Measurements from ENCODE around the gene GPANK1. TPM values are rescaled to one million over a fixed set of nuclear protein-coding genes. Genes with fewer than 3 reads are reported as not detected.

Gene GPANK1
- total RNA-seq, 2 experiments from 2014 or later = 34.4 to 42.9 TPM

DNA sequence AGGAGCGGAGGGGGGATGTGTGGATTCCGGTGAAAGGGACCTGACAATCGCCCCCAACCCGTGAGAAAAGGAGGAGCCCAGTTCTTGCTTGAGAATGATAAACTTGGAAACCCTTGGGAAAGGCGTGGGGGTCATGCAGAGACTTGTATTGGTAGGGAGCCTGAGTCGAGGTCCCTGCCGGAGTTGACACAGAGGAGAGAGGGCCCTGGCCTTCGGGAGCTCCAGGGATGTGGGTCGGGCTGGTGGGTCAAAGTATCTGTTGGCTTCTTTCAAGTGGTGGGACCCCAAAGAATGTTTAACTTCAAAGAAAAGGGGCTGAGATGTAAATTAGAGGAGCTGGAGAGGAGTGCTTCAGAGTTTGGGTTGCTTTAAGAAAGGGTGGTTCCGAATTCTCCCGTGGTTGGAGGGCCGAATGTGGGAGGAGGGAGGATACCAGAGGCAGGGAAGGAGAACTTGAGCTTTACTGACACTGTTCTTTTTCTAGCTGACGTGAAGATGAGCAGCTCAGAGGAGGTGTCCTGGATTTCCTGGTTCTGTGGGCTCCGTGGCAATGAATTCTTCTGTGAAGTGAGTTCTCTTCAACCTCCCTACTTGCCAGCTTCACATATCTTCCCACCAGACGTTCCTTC, 1.7 kb upstream of the GPANK1 start:
- Mint-ChIP-seq H3K9me3 (no peaks in the 10 kb centered on the region), H3K27me3 (no peaks in the 10 kb centered on the region), H3K36me3 (ENCODE audit: low read depth) (peaks cover 71% of the 10 kb centered on the region), H3K4me1 (peaks cover 56% of the 10 kb centered on the region), H3K4me3 (peak overlapping the region; percentile 87), H3K27ac (peak overlapping the region; percentile 94)
- ChIA-PET CTCF (interaction anchor here (0.9 to 2.1 kb wide), 5 partner anchors 9 to 104 kb away, joined by 3 to 8 read pairs (median 3); partner anchors contain the start of genes APOM and LY6G5C), POLR2A (interaction anchor here (0.7 kb wide), 1 partner anchor 112 kb away, joined by 3 read pairs; no protein-coding TSS in a partner anchor)
- DNase-seq = no peak

- Mint-ChIP-seq H3K4me1 (peaks cover 63% of the 10 kb centered on the region), H3K27me3 (no peaks in the 10 kb centered on the region), H3K27ac (peak within 1 kb of the TSS; percentile 94), H3K36me3 (ENCODE audit: low read depth) (peaks cover 73% of the 10 kb centered on the region), H3K9me3 (no peaks in the 10 kb centered on the region), H3K4me3 (peak within 1 kb of the TSS; percentile 87)
- peak; percentile 99 for DNase-seq
- CTCF ChIA-PET = interaction anchor here (0.9 to 2.1 kb wide), 6 partner anchors 10 to 85 kb away, joined by 3 to 8 read pairs (median 3); partner anchors contain the start of genes APOM and LY6G5C
- POLR2A ChIA-PET = interaction anchor here (0.7 kb wide), 1 partner anchor 138 kb away, joined by 3 read pairs; no protein-coding TSS in a partner anchor
Observed at GRCh38 chr6:31665501-31666336, 922 bp upstream of the GPANK1 start, which contains the start of gene CSNK2B. TSS of gene CSNK2B (plus strand) at chr6:31666080. CDS start at chr6:31666832, 752 bp downstream.

DNA sequence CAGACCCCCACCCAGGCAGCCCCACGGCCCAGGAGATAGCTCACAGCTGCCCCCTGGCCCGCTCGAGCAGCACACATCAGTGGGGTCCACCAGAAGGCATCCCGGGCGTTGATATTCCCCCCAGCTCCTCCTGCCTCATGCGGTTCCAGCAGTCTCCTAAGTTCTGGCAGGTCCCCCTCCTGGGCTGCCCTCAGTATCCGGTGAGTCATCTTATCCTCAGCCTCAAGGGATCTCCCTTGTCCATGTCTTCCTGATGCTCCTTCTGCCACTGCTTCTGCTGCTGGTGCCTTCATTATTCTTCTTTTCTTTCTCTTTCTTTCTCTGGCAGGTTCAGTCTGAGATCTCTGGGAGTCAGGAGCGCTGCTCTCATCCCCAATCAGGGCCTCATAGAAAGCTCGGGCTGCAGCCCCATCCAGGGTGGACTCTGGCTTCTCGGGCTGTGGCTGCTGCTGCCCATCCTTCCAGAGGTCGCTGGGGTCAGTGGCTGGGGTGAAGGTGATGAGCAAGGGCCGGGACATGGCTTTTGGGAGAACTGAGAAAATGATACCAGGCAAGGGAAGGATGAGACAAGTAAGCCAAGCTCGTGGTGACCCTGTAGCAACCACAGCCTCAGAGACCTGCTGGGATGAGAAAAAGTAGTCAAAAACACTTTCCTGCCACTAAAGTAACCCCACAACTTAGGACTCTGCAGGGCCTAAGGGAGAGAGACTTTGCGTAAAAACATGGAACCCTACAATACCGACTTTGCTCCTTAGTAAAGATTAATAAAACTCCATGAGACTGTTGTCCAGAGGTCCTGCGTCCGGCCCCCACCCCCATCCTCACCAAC, 622 bp downstream of the GPANK1 start:
- peak; percentile 19 for DNase-seq
- Mint-ChIP-seq H3K9me3 (no peaks in the 10 kb centered on the region), H3K4me3 (peak overlapping the region; percentile 87), H3K27ac (peak overlapping the region; percentile 94), H3K36me3 (ENCODE audit: low read depth) (peaks cover 75% of the 10 kb centered on the region), H3K4me1 (peaks cover 73% of the 10 kb centered on the region), H3K27me3 (no peaks in the 10 kb centered on the region)
- ChIA-PET POLR2A (interaction anchor here (0.5 to 0.8 kb wide), 5 partner anchors 12 to 310 kb away, joined by 3 to 6 read pairs (median 3); partner anchors contain the start of genes BAG6 and HSPA1B), CTCF (interaction anchor here (0.8 to 4.7 kb wide), 8 partner anchors 11 to 234 kb away, joined by 3 to 32 read pairs (median 4); partner anchors contain the start of genes APOM, BAG6 and NFKBIL1)

DNA sequence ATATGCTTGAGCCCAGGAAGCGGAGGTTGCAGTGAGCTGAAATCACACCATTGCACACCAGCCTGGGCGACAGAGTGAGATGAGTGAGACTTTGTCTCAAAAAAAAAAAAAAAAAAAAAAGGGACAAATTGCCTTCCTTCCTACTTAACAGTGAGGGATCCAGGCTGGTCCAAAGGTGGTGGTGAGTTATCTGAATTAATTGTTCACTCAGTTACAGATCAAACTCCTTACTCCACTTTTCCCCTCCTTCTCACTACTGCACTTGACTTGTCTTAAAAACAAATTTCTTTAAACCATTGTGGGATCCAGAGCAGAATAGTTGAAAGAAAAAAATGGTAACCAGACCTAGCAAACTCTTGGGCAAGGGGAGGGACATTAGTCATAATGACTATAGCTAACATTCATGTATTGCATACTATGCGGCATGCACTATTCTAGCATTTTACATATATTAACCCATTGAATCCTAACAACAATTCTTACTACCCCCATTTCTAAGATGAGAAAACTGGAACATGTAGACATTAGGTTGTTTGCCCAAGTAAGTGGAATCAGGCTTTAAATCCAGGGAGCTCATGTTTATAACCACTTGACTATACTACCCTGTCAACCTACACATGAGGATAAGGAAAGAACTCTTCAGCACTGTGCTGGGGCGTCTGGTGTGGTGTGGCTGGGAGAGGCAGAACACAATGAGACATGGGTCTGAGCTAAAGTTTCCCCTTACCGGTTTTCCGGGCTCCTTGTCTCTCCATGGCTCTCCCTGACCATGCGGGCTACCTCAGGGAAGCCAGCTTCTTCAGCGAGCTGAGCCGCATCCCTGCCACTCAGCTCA, 1.5 kb downstream of the GPANK1 start:
- H3K9me3 Mint-ChIP-seq = no peaks in the 10 kb centered on the region
- ChIA-PET CTCF (interaction anchor here (0.6 to 4.7 kb wide), 7 partner anchors 10 to 796 kb away, joined by 3 to 32 read pairs (median 4); partner anchors contain the start of genes APOM, BAG6 and NFKBIL1), POLR2A (interaction anchor here (0.6 kb wide), 3 partner anchors 29 to 200 kb away, joined by 3 to 5 read pairs (median 4); partner anchors contain the start of gene NEU1)
- peaks cover 74% of the 10 kb centered on the region for H3K36me3 Mint-ChIP-seq (ENCODE audit: low read depth)
- DNase-seq = no peak
- peaks cover 73% of the 10 kb centered on the region for H3K4me1 Mint-ChIP-seq
- H3K4me3 Mint-ChIP-seq = peak overlapping the region; percentile 87
- peak overlapping the region; percentile 94 for H3K27ac Mint-ChIP-seq
- H3K27me3 Mint-ChIP-seq = no peaks in the 10 kb centered on the region

GRCh38 chr6:31662124-31662723, 2.6 kb downstream of the GPANK1 start:
- DNase-seq = no peak
- Mint-ChIP-seq H3K27ac (peak overlapping the region; percentile 85), H3K9me3 (no peaks in the 10 kb centered on the region), H3K4me3 (peak overlapping the region; percentile 93), H3K4me1 (peaks cover 75% of the 10 kb centered on the region), H3K36me3 (ENCODE audit: low read depth) (peaks cover 73% of the 10 kb centered on the region), H3K27me3 (no peaks in the 10 kb centered on the region)
- POLR2A ChIA-PET = interaction anchor here (0.6 kb wide), 1 partner anchor 200 kb away, joined by 3 read pairs; the partner anchor contains the start of gene NEU1
- CTCF ChIA-PET = interaction anchor here (0.6 to 4.7 kb wide), 6 partner anchors 9 to 931 kb away, joined by 3 to 32 read pairs (median 4); partner anchors contain the start of genes APOM and BAG6

DNA sequence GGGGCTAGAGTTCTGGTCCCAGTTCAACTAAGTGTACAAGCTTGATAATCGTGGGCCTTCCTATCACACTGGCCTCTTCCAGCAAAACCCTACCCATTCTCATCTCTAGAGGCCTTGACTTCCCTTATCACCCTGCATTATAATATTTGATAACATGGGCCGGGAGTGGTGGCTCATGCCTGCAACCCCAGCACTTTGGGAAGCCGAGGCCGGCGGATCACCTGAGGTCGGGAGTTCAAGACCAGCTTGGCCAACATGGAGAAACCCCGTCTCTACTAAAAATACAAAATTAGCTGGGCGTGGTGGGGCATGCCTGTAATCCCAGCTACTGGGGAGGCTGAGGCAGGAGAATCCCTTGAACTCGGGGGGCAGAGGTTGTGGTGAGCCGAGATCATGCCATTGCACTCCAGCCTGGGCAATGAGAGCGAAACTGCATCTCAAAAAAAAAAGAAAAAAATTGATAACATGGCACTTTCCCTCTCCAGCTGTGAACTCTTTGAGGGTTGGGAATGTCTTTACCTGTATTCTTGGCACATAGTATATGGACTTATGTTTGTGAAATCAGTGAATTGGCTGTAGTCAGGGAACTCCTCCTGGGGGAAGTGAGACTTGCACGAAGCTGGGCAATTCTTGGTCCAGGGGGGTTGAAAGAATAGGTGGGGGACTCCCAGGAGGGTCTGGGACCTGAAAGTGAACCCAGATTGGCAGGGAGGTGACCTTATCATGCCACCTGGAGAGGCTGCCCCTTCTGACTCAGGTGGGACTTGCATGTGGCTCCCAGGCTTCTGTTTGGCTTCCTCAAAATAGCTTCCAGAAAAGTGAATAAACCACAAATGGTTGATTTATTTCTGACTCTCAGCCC, 3.3 kb downstream of the GPANK1 start:
- POLR2A ChIA-PET = no interaction called here
- CTCF ChIA-PET = interaction anchor here (0.6 to 4.7 kb wide), 12 partner anchors 8 to 931 kb away, joined by 3 to 32 read pairs (median 3); partner anchors contain the start of genes APOM, BAG6, LSM2 and MSH5
- Mint-ChIP-seq H3K4me1 (peaks cover 73% of the 10 kb centered on the region), H3K27me3 (no peaks in the 10 kb centered on the region), H3K9me3 (no peaks in the 10 kb centered on the region), H3K27ac (peak overlapping the region; percentile 85), H3K36me3 (ENCODE audit: low read depth) (peaks cover 72% of the 10 kb centered on the region), H3K4me3 (peak overlapping the region; percentile 93)
- no peak for DNase-seq

DNA sequence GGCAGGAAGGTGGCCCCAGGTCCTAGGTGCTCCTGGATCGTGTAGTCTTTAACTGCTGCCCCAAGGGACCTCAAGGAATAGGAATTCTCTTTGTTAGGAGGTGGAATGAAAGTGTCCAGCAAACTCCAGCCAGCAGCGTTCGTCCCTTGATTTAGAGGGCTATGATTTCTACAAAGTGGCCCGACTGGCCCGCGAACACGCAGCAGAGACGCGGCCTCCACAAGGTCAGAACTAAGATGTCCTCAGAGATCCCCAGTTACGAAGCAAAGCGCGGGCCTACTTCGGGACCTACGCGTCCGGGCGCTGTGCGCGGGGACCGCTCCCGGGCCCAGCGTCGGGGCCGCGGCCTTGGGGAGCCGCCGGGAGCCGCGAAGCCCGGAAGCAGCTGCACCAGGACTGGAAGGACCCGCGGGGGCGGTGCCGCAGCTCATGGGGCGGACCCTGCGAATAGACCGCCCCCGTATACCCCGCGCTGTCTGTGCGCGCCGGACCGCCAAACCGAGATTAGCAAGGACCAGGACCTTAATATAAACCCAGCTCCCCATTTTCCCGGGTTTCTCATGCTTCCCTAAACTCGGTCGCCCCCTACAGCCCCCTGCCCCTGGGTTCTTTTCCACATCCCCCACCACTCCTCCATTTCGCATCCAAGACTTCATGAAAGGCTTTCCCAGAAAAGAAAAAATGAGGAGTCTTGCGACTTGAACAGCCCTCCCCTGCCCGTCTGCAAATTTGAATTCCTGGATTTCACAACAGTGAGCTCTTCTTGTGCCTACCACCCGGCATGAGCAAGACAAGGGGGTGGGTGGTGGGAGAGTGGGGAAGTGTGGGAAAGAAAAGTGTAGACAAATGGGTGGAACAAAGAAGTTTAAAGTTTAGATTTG, 4.2 kb downstream of the GPANK1 start, which contains the start of gene C6orf47:
Gene C6orf47 (minus strand): TSS at position 398 of the 881 bp plus-strand sequence. CDS start 831 bp downstream, outside the sequence.
- DNase-seq = peak; percentile 79
- ChIA-PET POLR2A (interaction anchor here (0.6 to 0.8 kb wide), 3 partner anchors 9 to 139 kb away, joined by 3 read pairs; partner anchors contain the start of gene LY6G5B), CTCF (interaction anchor here (0.6 to 4.7 kb wide), 9 partner anchors 7 to 146 kb away, joined by 3 to 32 read pairs (median 3); partner anchors contain the start of genes APOM, BAG6, LSM2 and MSH5)
- peak within 1 kb of the TSS; percentile 87 for H3K27ac Mint-ChIP-seq
- H3K36me3 Mint-ChIP-seq (ENCODE audit: low read depth) = peaks cover 69% of the 10 kb centered on the region
- H3K27me3 Mint-ChIP-seq = no peaks in the 10 kb centered on the region
- no peaks in the 10 kb centered on the region for H3K9me3 Mint-ChIP-seq
- peak within 1 kb of the TSS; percentile 93 for H3K4me3 Mint-ChIP-seq
- peaks cover 75% of the 10 kb centered on the region for H3K4me1 Mint-ChIP-seq

DNA sequence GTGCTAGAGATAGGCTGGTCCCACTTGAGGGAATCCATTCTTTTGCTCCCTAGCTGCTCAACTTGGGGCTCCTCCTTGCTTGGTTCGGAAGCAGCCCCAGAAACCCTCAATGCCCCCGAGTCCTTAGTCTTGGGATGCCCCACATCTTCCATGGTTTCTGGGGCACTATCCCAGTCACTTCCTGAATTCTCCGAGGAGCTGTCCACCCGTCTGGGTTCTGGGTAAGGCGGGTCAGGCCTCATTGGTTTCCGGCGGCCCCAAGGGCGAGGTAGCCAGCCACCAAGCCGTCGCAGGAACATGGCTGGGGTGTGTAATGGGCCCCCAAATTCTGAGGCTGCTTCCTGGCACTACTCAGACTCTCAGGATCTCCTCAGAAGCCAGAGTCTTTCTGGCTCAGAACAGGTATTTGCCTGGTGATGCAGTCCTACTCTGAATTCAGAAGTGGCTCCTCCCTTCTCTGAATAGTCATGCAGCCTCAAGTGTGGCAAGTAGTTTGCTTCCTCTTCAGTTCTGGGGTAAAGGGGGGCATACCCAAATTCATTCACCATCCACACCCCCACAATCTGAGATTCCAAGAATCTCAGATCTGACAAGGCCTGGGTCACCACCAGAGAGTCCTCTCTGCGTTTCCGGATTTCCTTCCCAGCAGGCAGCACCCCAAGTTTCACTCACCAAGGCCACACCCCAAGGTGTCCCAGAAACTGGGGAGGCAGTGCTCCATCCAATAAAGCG, 5.0 kb downstream of the GPANK1 start:
- CTCF ChIA-PET = interaction anchor here (0.9 to 1.7 kb wide), 5 partner anchors 9 to 117 kb away, joined by 3 to 4 read pairs (median 3); partner anchors contain the start of genes DDX39B and MSH5
- DNase-seq = peak; percentile 52
- no peaks in the 10 kb centered on the region for H3K27me3 Mint-ChIP-seq
- peak overlapping the region; percentile 93 for H3K4me3 Mint-ChIP-seq
- peak overlapping the region; percentile 87 for H3K27ac Mint-ChIP-seq
- POLR2A ChIA-PET = interaction anchor here (0.6 to 0.8 kb wide), 3 partner anchors 8 to 138 kb away, joined by 3 read pairs; partner anchors contain the start of gene LY6G5B
- H3K4me1 Mint-ChIP-seq = peaks cover 79% of the 10 kb centered on the region
- H3K36me3 Mint-ChIP-seq (ENCODE audit: low read depth) = peaks cover 72% of the 10 kb centered on the region
- no peaks in the 10 kb centered on the region for H3K9me3 Mint-ChIP-seq
